HEK293 (cell line): ENCODE results near the gene CRIM1.

ENCODE experiments used
- CTCF ChIA-PET: fragments of 350-600 bp; formaldehyde crosslinking; extraction: SDS; loops from one replicate; lab custom pipeline; 2021; ENCODE audit warnings: antibody characterized with exemption; lab: Yijun Ruan, JAX
- POLR2A ChIA-PET: fragments of 300-600 bp; formaldehyde crosslinking; extraction: SDS; loops from one replicate; lab custom pipeline; 2020; ENCODE audit warnings: antibody characterized with exemption, inconsistent platforms; lab: Yijun Ruan, JAX
- H3K27ac ChIP-seq: fragments of 200-500 bp; sonication (Bioruptor generic); 2 replicates; pipeline ENCODE4 v1.5.1; 2014; ENCODE audit warnings: low read depth, low read length, control low read depth, inconsistent platforms; ENCODE audit errors: extremely low read depth
- H3K36me3 ChIP-seq, 2 experiments: fragments of 200-500 bp in 1 of 2; sonication (Bioruptor generic) in 1 of 2; 1 replicate in 1 of 2; 2 replicates in 1 of 2; pipeline ENCODE4 v1.5.1; 2014 to 2017; ENCODE audit warnings: inconsistent platforms in 2 of 2, low read length in 2 of 2; ENCODE audit not compliant: control insufficient read depth in 2 of 2, insufficient read depth in 1 of 2
- H3K4me1 ChIP-seq: fragments of 200-500 bp; sonication (Bioruptor generic); 2 replicates; pipeline ENCODE4 v1.5.1; 2014; ENCODE audit warnings: mild to moderate bottlenecking, low read length, inconsistent platforms; ENCODE audit not compliant: control insufficient read depth, insufficient read depth
- H3K4me3 ChIP-seq: 2 replicates; pipeline ENCODE4 v1.5.1; 2011; ENCODE audit warnings: low read depth, mild to moderate bottlenecking, control low read depth, low read length, moderate library complexity
- H3K9me3 ChIP-seq: fragments of 200-500 bp; sonication (Bioruptor generic); 2 replicates; pipeline ENCODE4 v1.5.1; 2014; ENCODE audit warnings: low read depth, low read length, inconsistent platforms; ENCODE audit not compliant: control insufficient read depth, insufficient read depth
- ATF2 ChIP-seq: fragments of 450-650 bp; formaldehyde crosslinking; IDR thresholded peaks from 2 replicates; pipeline ENCODE4 v1.5.1; 2016; ENCODE audit warnings: missing biosample characterization, missing genetic modification characterization, low read depth
- GLI4 ChIP-seq: fragments of 450-650 bp; formaldehyde crosslinking; IDR thresholded peaks from 2 replicates; pipeline ENCODE4 v1.5.1; 2016; ENCODE audit warnings: missing biosample characterization, missing genetic modification characterization
- HOXC10 ChIP-seq: sonication (generic); formaldehyde crosslinking; IDR thresholded peaks from 2 replicates; pipeline ENCODE4 v1.8.1; 2023; ENCODE audit warnings: mild to moderate bottlenecking, missing genetic modification reagents
- KLF16 ChIP-seq: fragments of 450-650 bp; formaldehyde crosslinking; IDR thresholded peaks from 2 replicates; pipeline ENCODE4 v1.5.1; 2017; ENCODE audit warnings: missing biosample characterization, missing genetic modification characterization
- PRDM1 ChIP-seq: fragments of 450-650 bp; formaldehyde crosslinking; IDR thresholded peaks from 2 replicates; pipeline ENCODE4; 2016; ENCODE audit warnings: missing biosample characterization, missing genetic modification characterization
- SP2 ChIP-seq: fragments of 450-650 bp; formaldehyde crosslinking; IDR thresholded peaks from 2 replicates; pipeline ENCODE4 v1.5.1; 2016; ENCODE audit warnings: missing biosample characterization, missing genetic modification characterization
- TRIM28 ChIP-seq: IDR thresholded peaks from 2 replicates; pipeline ENCODE4 v1.6.1; 2011; ENCODE audit warnings: low read length, control low read depth, borderline replicate concordance
- ZBTB10 ChIP-seq: fragments of 450-650 bp; formaldehyde crosslinking; IDR thresholded peaks from 2 replicates; pipeline ENCODE4 v1.5.1; 2016; ENCODE audit warnings: missing biosample characterization, missing genetic modification characterization
- ZBTB8A ChIP-seq: fragments of 450-650 bp; formaldehyde crosslinking; IDR thresholded peaks from 2 replicates; pipeline ENCODE4 v1.5.1; 2016; ENCODE audit warnings: missing biosample characterization, missing genetic modification characterization
- ZNF132 ChIP-seq: fragments of 450-650 bp; formaldehyde crosslinking; IDR thresholded peaks from 2 replicates; pipeline ENCODE4 v1.5.1; 2017; ENCODE audit warnings: missing biosample characterization, missing genetic modification characterization, borderline replicate concordance
- ZNF140 ChIP-seq: fragments of 450-650 bp; formaldehyde crosslinking; IDR thresholded peaks from 2 replicates; pipeline ENCODE4 v1.5.1; 2016; ENCODE audit warnings: missing biosample characterization, missing genetic modification characterization
- ZNF175 ChIP-seq: fragments of 450-650 bp; formaldehyde crosslinking; IDR thresholded peaks from 2 replicates; pipeline ENCODE4 v1.5.1; 2016; ENCODE audit warnings: missing biosample characterization, missing genetic modification characterization
- ZNF184 ChIP-seq: fragments of 450-650 bp; IDR thresholded peaks from 2 replicates; pipeline ENCODE4 v1.5.1; 2018; ENCODE audit warnings: missing biosample characterization, mild to moderate bottlenecking, missing genetic modification characterization
- ZNF221 ChIP-seq: fragments of 450-650 bp; formaldehyde crosslinking; IDR thresholded peaks from 2 replicates; pipeline ENCODE4 v1.5.1; 2017; ENCODE audit warnings: missing biosample characterization, missing genetic modification characterization, borderline replicate concordance
- ZNF24 ChIP-seq: fragments of 450-650 bp; formaldehyde crosslinking; IDR thresholded peaks from 2 replicates; pipeline ENCODE4 v1.5.1; 2016; ENCODE audit warnings: missing biosample characterization, missing genetic modification characterization
- ZNF266 ChIP-seq: fragments of 450-650 bp; formaldehyde crosslinking; IDR thresholded peaks from 2 replicates; pipeline ENCODE4 v1.5.1; 2016; ENCODE audit warnings: missing biosample characterization, missing genetic modification characterization, low read depth
- ZNF404 ChIP-seq: fragments of 450-650 bp; formaldehyde crosslinking; IDR thresholded peaks from 2 replicates; pipeline ENCODE4 v1.5.1; 2017; ENCODE audit warnings: missing biosample characterization, missing genetic modification characterization
- ZNF426 ChIP-seq: fragments of 450-650 bp; formaldehyde crosslinking; IDR thresholded peaks from 2 replicates; pipeline ENCODE4 v1.5.1; 2017; ENCODE audit warnings: missing biosample characterization, missing genetic modification characterization, mild to moderate bottlenecking, inconsistent platforms, moderate library complexity
- ZNF560 ChIP-seq: fragments of 450-650 bp; formaldehyde crosslinking; IDR thresholded peaks from 2 replicates; pipeline ENCODE4 v1.5.1; 2017; ENCODE audit warnings: missing biosample characterization, missing genetic modification characterization, borderline replicate concordance
- ZNF561 ChIP-seq: fragments of 450-650 bp; IDR thresholded peaks from 2 replicates; pipeline ENCODE4 v1.5.1; 2018; ENCODE audit warnings: missing biosample characterization, missing genetic modification characterization, borderline replicate concordance
- ZNF624 ChIP-seq: fragments of 450-650 bp; formaldehyde crosslinking; IDR thresholded peaks from 2 replicates; pipeline ENCODE4 v1.5.1; 2017; ENCODE audit warnings: missing biosample characterization, missing genetic modification characterization
- ZNF837 ChIP-seq: fragments of 450-650 bp; formaldehyde crosslinking; IDR thresholded peaks from 2 replicates; pipeline ENCODE4 v1.5.1; 2016; ENCODE audit warnings: missing biosample characterization, missing genetic modification characterization
- TF ChIP-seq, protein P1 (sequence below): fragments of 450-650 bp; formaldehyde crosslinking; IDR thresholded peaks from 2 replicates; pipeline ENCODE4 v1.5.1; 2016; ENCODE audit warnings: missing biosample characterization, missing genetic modification characterization
- TF ChIP-seq, protein P2 (sequence below): fragments of 450-650 bp; formaldehyde crosslinking; IDR thresholded peaks from 2 replicates; pipeline ENCODE4 v1.5.1; 2017; ENCODE audit warnings: missing biosample characterization, missing genetic modification characterization
- TF ChIP-seq, protein P3 (sequence below): fragments of 450-650 bp; formaldehyde crosslinking; conservative IDR thresholded peaks from 2 replicates; pipeline ENCODE4 v1.5.1; 2016; ENCODE audit warnings: low read depth, missing biosample characterization, missing genetic modification characterization

The CRIM1 gene

DNA sequence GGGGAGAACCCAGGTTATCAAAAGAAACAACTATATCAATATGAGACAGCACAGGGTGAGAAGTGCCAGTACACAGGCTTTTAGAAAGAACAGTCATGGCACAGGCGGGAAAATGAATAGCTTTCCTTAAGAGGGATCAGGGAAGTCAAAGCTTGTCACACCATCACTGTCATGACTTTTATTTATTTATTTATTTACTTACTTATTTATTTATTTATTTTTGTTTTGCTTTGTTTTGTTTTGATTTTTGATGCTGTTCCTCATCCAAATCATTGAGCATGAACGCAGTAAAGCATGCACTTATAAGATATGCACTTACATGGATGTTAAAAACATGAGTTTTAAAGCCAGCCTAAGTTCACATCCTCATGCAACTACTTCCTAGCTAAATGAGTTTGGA, 19.3 kb upstream of the CRIM1 start:
- Histone ChIP-seq H3K9me3 (no peaks in the 10 kb centered on the region), H3K27ac (no peak overlapping the region), H3K4me3 (no peak overlapping the region), H3K36me3 (no peaks in the 10 kb centered on the region), H3K4me1 (no peaks in the 10 kb centered on the region)
- POLR2A ChIA-PET = no interaction called here
- CTCF ChIA-PET = interaction anchor here (0.7 to 1.9 kb wide), 2 partner anchors 28 to 328 kb away, joined by 4 to 6 read pairs; no protein-coding TSS in a partner anchor
- TF ChIP-seq, protein P1, sequence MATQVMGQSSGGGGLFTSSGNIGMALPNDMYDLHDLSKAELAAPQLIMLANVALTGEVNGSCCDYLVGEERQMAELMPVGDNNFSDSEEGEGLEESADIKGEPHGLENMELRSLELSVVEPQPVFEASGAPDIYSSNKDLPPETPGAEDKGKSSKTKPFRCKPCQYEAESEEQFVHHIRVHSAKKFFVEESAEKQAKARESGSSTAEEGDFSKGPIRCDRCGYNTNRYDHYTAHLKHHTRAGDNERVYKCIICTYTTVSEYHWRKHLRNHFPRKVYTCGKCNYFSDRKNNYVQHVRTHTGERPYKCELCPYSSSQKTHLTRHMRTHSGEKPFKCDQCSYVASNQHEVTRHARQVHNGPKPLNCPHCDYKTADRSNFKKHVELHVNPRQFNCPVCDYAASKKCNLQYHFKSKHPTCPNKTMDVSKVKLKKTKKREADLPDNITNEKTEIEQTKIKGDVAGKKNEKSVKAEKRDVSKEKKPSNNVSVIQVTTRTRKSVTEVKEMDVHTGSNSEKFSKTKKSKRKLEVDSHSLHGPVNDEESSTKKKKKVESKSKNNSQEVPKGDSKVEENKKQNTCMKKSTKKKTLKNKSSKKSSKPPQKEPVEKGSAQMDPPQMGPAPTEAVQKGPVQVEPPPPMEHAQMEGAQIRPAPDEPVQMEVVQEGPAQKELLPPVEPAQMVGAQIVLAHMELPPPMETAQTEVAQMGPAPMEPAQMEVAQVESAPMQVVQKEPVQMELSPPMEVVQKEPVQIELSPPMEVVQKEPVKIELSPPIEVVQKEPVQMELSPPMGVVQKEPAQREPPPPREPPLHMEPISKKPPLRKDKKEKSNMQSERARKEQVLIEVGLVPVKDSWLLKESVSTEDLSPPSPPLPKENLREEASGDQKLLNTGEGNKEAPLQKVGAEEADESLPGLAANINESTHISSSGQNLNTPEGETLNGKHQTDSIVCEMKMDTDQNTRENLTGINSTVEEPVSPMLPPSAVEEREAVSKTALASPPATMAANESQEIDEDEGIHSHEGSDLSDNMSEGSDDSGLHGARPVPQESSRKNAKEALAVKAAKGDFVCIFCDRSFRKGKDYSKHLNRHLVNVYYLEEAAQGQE (tag by site-specific recombination) = 0 out of 2 replicates have a peak, but pooled peaks have one; percentile 30
- no peak for TF ChIP-seq ZNF624 (tag by site-specific recombination)
- TF ChIP-seq ZNF132 (tag by site-specific recombination) = no peak
- TF ChIP-seq PRDM1 (tag by site-specific recombination) = no peak
- TF ChIP-seq TRIM28 = no peak
- TF ChIP-seq ZNF24 = no peak
- TF ChIP-seq ZNF175 (tag by site-specific recombination) = no peak
- TF ChIP-seq ZNF404 (tag by site-specific recombination) = no peak
- no peak for TF ChIP-seq ZNF221
- TF ChIP-seq GLI4 (tag by site-specific recombination) = no peak
- TF ChIP-seq ZNF266 (tag by site-specific recombination) = no peak
- no peak for TF ChIP-seq ZNF184 (tag by site-specific recombination)
- TF ChIP-seq, protein P2, sequence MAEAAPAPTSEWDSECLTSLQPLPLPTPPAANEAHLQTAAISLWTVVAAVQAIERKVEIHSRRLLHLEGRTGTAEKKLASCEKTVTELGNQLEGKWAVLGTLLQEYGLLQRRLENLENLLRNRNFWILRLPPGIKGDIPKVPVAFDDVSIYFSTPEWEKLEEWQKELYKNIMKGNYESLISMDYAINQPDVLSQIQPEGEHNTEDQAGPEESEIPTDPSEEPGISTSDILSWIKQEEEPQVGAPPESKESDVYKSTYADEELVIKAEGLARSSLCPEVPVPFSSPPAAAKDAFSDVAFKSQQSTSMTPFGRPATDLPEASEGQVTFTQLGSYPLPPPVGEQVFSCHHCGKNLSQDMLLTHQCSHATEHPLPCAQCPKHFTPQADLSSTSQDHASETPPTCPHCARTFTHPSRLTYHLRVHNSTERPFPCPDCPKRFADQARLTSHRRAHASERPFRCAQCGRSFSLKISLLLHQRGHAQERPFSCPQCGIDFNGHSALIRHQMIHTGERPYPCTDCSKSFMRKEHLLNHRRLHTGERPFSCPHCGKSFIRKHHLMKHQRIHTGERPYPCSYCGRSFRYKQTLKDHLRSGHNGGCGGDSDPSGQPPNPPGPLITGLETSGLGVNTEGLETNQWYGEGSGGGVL (tag by site-specific recombination) = no peak
- TF ChIP-seq HOXC10 (CRISPR knock-in tag) = no peak
- no peak for TF ChIP-seq ZNF837 (tag by site-specific recombination)
- TF ChIP-seq KLF16 (tag by site-specific recombination) = no peak
- TF ChIP-seq, protein P3, sequence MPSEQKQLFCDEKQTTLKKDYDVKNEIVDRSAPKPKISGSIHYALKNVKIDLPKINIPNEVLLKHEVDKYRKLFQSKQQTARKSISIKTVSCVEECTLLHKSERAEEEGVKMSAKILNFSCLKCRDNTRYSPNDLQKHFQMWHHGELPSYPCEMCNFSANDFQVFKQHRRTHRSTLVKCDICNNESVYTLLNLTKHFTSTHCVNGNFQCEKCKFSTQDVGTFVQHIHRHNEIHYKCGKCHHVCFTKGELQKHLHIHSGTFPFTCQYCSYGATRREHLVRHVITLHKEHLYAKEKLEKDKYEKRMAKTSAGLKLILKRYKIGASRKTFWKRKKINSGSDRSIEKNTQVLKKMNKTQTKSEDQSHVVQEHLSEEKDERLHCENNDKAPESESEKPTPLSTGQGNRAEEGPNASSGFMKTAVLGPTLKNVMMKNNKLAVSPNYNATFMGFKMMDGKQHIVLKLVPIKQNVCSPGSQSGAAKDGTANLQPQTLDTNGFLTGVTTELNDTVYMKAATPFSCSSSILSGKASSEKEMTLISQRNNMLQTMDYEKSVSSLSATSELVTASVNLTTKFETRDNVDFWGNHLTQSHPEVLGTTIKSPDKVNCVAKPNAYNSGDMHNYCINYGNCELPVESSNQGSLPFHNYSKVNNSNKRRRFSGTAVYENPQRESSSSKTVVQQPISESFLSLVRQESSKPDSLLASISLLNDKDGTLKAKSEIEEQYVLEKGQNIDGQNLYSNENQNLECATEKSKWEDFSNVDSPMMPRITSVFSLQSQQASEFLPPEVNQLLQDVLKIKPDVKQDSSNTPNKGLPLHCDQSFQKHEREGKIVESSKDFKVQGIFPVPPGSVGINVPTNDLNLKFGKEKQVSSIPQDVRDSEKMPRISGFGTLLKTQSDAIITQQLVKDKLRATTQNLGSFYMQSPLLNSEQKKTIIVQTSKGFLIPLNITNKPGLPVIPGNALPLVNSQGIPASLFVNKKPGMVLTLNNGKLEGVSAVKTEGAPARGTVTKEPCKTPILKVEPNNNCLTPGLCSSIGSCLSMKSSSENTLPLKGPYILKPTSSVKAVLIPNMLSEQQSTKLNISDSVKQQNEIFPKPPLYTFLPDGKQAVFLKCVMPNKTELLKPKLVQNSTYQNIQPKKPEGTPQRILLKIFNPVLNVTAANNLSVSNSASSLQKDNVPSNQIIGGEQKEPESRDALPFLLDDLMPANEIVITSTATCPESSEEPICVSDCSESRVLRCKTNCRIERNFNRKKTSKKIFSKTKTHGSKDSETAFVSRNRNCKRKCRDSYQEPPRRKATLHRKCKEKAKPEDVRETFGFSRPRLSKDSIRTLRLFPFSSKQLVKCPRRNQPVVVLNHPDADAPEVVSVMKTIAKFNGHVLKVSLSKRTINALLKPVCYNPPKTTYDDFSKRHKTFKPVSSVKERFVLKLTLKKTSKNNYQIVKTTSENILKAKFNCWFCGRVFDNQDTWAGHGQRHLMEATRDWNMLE = peak; percentile 43; the same call in 1 of the 2 replicates
- TF ChIP-seq ZNF426 = peak; percentile 33
- peak; percentile 37; the same call in 1 of the 2 replicates for TF ChIP-seq ZNF140
- no peak for TF ChIP-seq ZBTB10
- no peak for TF ChIP-seq ZNF561
- TF ChIP-seq ATF2 (tag by site-specific recombination) = no peak
- no peak for TF ChIP-seq ZNF560
- no peak for TF ChIP-seq ZBTB8A
- no peak for TF ChIP-seq SP2 (tag by site-specific recombination)
